ENCODE data around the gene CARMIL3. TPM values are rescaled to one million over a fixed set of nuclear protein-coding genes. Genes with fewer than 3 reads are reported as not detected.

Gene CARMIL3
- polyA plus RNA-seq, 1 donor from 2014 or later = 43.6 TPM

GRCh38 chr14:24058951-24059475, 7.2 kb downstream of the CARMIL3 start:
- no peaks in the 10 kb centered on the region for H3K36me3 ChIP-seq (ENCODE audit: insufficient read depth, low read length)
- H3K9me3 ChIP-seq (ENCODE audit: low read length) = no peaks in the 10 kb centered on the region
- H3K4me2 ChIP-seq (ENCODE audit: low read length) = no peak overlapping the region
- H3K4me3 ChIP-seq (ENCODE audit: low read length) = no peak overlapping the region
- no peak overlapping the region for H2AFZ ChIP-seq (ENCODE audit: low read depth, low read length)
- no peak for TF ChIP-seq EP300 (conservative IDR thresholded peaks at IDR 0.05; ENCODE audit: poor library complexity, severe bottlenecking)
- no peak for TF ChIP-seq RAD21 (conservative IDR thresholded peaks at IDR 0.05)
- TF ChIP-seq EZH2 (IDR thresholded peaks at IDR 0.05; ENCODE audit: borderline replicate concordance, insufficient read depth, low read length, poor library complexity, severe bottlenecking) = no peak
- no peak for TF ChIP-seq REST (IDR thresholded peaks at IDR 0.05; ENCODE audit: borderline replicate concordance)
- no peak for TF ChIP-seq SMC3 (conservative IDR thresholded peaks at IDR 0.05; ENCODE audit: poor library complexity)
- TF ChIP-seq POLR2AphosphoS5 (IDR thresholded peaks at IDR 0.05) = no peak
- no peak for TF ChIP-seq CTCF (IDR thresholded peaks at IDR 0.05; ENCODE audit: poor library complexity, severe bottlenecking)
- TF ChIP-seq MXI1 (conservative IDR thresholded peaks at IDR 0.05; ENCODE audit: poor library complexity, severe bottlenecking) = no peak
- TF ChIP-seq TAF1 (IDR thresholded peaks at IDR 0.05; ENCODE audit: low read depth) = no peak
- no peak overlapping the region for H3K9ac ChIP-seq (ENCODE audit: low read length)
- no peaks in the 10 kb centered on the region for H3K9me2 ChIP-seq (ENCODE audit: insufficient read depth, low read length)
- no peaks in the 10 kb centered on the region for H4K20me1 ChIP-seq (ENCODE audit: insufficient read depth)
- H3K79me2 ChIP-seq (replicated peaks; ENCODE audit: insufficient read depth, low read length) = no peaks in the 10 kb centered on the region
- no peaks in the 10 kb centered on the region for H3K27me3 ChIP-seq (ENCODE audit: insufficient read depth, low read depth, low read length)
- no peak overlapping the region for H3K27ac ChIP-seq (ENCODE audit: low read length)
- no peaks in the 10 kb centered on the region for H3F3A ChIP-seq (ENCODE audit: insufficient read depth, low read length, poor library complexity, severe bottlenecking)

- Histone ChIP-seq H4K20me1 (ENCODE audit: insufficient read depth) (no peaks in the 10 kb centered on the region), H3K36me3 (ENCODE audit: insufficient read depth, low read length) (no peaks in the 10 kb centered on the region)
- TF ChIP-seq MXI1 (conservative IDR thresholded peaks at IDR 0.05; ENCODE audit: poor library complexity, severe bottlenecking) = no peak
- TF ChIP-seq POLR2AphosphoS5 (IDR thresholded peaks at IDR 0.05) = no peak
- TF ChIP-seq CTCF (IDR thresholded peaks at IDR 0.05; ENCODE audit: poor library complexity, severe bottlenecking) = no peak
- TF ChIP-seq EP300 (conservative IDR thresholded peaks at IDR 0.05; ENCODE audit: poor library complexity, severe bottlenecking) = no peak
- TF ChIP-seq TAF1 (IDR thresholded peaks at IDR 0.05; ENCODE audit: low read depth) = no peak
- no peak for TF ChIP-seq RAD21 (conservative IDR thresholded peaks at IDR 0.05)
- no peak for TF ChIP-seq REST (IDR thresholded peaks at IDR 0.05; ENCODE audit: borderline replicate concordance)
- no peak for TF ChIP-seq SMC3 (conservative IDR thresholded peaks at IDR 0.05; ENCODE audit: poor library complexity)
These were observed 8.1 kb downstream of the CARMIL3 start for GRCh38 chr14:24059841-24060388.

More at GRCh38 chr14:24059841-24060388, 8.1 kb downstream of the CARMIL3 start:
- Histone ChIP-seq H3K4me3 (ENCODE audit: low read length) (no peak overlapping the region), H3K27me3 (ENCODE audit: insufficient read depth, low read depth, low read length) (no peaks in the 10 kb centered on the region), H3K27ac (ENCODE audit: low read length) (no peak overlapping the region), H3K9ac (ENCODE audit: low read length) (no peak overlapping the region), H2AFZ (ENCODE audit: low read depth, low read length) (no peak overlapping the region), H3F3A (ENCODE audit: insufficient read depth, low read length, poor library complexity, severe bottlenecking) (no peaks in the 10 kb centered on the region), H3K79me2 (replicated peaks; ENCODE audit: insufficient read depth, low read length) (no peaks in the 10 kb centered on the region), H3K9me3 (ENCODE audit: low read length) (no peaks in the 10 kb centered on the region), H3K4me2 (ENCODE audit: low read length) (no peak overlapping the region), H3K9me2 (ENCODE audit: insufficient read depth, low read length) (no peaks in the 10 kb centered on the region)

Measured in neural cell (in vitro differentiated cells).